Panc1 (cell line): ENCODE results near the gene VASN. TPM values are rescaled to one million over a fixed set of nuclear protein-coding genes. Genes with fewer than 3 reads are reported as not detected.

Experiments
- ATAC-seq: fragments of 200-7000 bp; cut with Tn5 transposase; 2 replicates; pipeline ENCODE4 v1.9.1; 2020; ENCODE audit warnings: mild to moderate bottlenecking, moderate library complexity
- BruUV-seq: library from RNA; stranded (reverse); fragments of 400-500 nt; replicated peaks from 2 replicates; lab custom pipeline; 2021; lab: Mats Ljungman, UMichigan
- CTCF ChIA-PET: fragments of 300-600 bp; sonication (Branson Sonifier 250); formaldehyde crosslinking; loops from one replicate; lab custom pipeline; 2022; ENCODE audit warnings: antibody characterized with exemption; lab: Charles Lee
- POLR2A ChIA-PET: fragments of 300-600 bp; sonication (Branson Sonifier 250); formaldehyde crosslinking; loops from one replicate; lab custom pipeline; 2022; ENCODE audit warnings: antibody characterized with exemption; lab: Charles Lee
- DNase-seq: peaks from one replicate; pipeline ENCODE4 v3.0.0-alpha.2; 2010; ENCODE audit warnings: low read depth, low spot score
- H3K27ac ChIP-seq: 2 replicates; pipeline ENCODE4 v1.5.1; 2011; ENCODE audit warnings: mild to moderate bottlenecking, low read length, inconsistent platforms
- H3K27me3 ChIP-seq: fragments of 200-500 bp; sonication (Bioruptor generic); 2 replicates; pipeline ENCODE4 v1.6.0; 2014; ENCODE audit warnings: low read length, inconsistent platforms; ENCODE audit not compliant: control insufficient read depth, insufficient read depth
- H3K36me3 ChIP-seq: fragments of 200-500 bp; sonication (Bioruptor generic); 2 replicates; pipeline ENCODE4 v1.5.1; 2014; ENCODE audit warnings: inconsistent platforms, mild to moderate bottlenecking, low read length, moderate library complexity; ENCODE audit not compliant: control insufficient read depth, insufficient read depth
- H3K4me1 ChIP-seq: 2 replicates; pipeline ENCODE4 v1.5.1; 2011; ENCODE audit warnings: inconsistent platforms, mild to moderate bottlenecking, low read length, moderate library complexity; ENCODE audit not compliant: control insufficient read depth, insufficient read depth
- H3K4me3 ChIP-seq, 2 experiments: 2 replicates each; pipeline ENCODE4 v1.5.1; 2011 to 2012; ENCODE audit warnings: low read depth in 2 of 2, low read length in 2 of 2, mild to moderate bottlenecking in 2 of 2, inconsistent platforms in 1 of 2, moderate library complexity in 1 of 2
- H3K9me3 ChIP-seq: fragments of 200-500 bp; sonication (Bioruptor generic); 2 replicates; pipeline ENCODE4 v1.5.1; 2014; ENCODE audit warnings: low read depth, mild to moderate bottlenecking, inconsistent platforms, low read length, moderate library complexity; ENCODE audit not compliant: control insufficient read depth, insufficient read depth
- POLR2AphosphoS5 ChIP-seq: IDR thresholded peaks from 2 replicates; pipeline ENCODE4 v1.6.1; 2012; ENCODE audit warnings: mild to moderate bottlenecking, low read depth, low read length, moderate library complexity
- SIN3A ChIP-seq: IDR thresholded peaks from 2 replicates; pipeline ENCODE4 v1.6.1; 2012; ENCODE audit warnings: low read depth, mild to moderate bottlenecking, low read length, moderate library complexity, borderline replicate concordance; ENCODE audit not compliant: insufficient read depth
- TCF7L2 ChIP-seq: IDR thresholded peaks from 2 replicates; pipeline ENCODE4 v1.6.1; 2011; ENCODE audit warnings: mild to moderate bottlenecking, low read depth, low read length, inconsistent platforms
- in situ Hi-C: cut with HindIII; loops from 2 replicates; pipeline ENCODE4 v1.10.0; 2016; ENCODE audit warnings: low sequenced_read_pairs, low pct_unique_long_range_greater_than_20kb
- intact Hi-C: fragments of 100-400 bp; cut with micrococcal nuclease; formaldehyde crosslinking; loops from one replicate; pipeline ENCODE4 v1.10.0; 2022; ENCODE audit not compliant: unreplicated experiment
- total RNA-seq: library from RNA; stranded (reverse); gene quantifications from one replicate; pipeline ENCODE4 v1.2.1, GENCODE V29; 2021; ENCODE audit not compliant: unreplicated experiment
- TF ChIP-seq, protein P1 (sequence below), 2 experiments: IDR thresholded peaks; 2 replicates each; pipeline ENCODE4 v1.6.1; 2011 to 2012; ENCODE audit warnings: low read depth in 2 of 2, control low read depth in 1 of 2, low read length in 1 of 2, mild to moderate bottlenecking in 1 of 2, moderate library complexity in 1 of 2; ENCODE audit not compliant: insufficient read depth in 1 of 2
- TF ChIP-seq, protein P2 (sequence below): fragments of 450-650 bp; IDR thresholded peaks from 2 replicates; pipeline ENCODE4 v1.5.1; 2017; ENCODE audit warnings: mild to moderate bottlenecking

VASN gene
- total RNA-seq, 1 experiment from 2014 or later = 33.5 TPM

DNA sequence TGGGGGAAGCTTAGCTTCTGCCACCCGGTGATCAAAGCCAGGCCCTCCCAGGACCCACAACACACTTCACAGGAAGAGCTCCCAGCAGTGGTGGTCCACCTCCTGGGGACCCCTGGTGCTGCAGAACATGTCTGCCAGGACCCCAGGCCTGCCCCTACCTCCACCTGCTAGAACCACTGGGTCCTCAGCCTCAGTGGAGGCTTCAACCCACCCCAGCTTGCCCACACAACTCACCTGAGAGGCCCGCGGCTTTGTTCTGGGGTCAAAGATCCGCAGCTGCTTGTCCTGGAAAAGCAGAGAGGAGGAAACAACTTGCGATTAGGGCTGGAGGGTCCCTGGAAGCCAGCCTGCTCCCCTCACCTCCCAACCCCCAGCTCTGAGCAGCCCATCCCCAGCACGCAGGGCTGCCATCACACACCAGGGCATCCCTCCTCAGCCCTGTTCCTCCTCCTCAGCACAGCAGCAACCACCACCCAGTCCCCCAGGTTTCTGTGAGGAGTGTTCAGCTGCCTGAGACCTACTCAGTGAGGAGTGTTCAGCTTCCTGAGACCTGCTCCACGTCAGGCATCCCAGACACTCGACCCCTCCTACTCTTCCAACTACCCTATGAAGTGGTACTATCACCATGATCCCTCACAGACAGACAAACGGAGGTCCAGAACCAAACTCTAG, 23.5 kb downstream of the VASN start:
- no TSS peak for BruUV-seq
- Histone ChIP-seq H3K27me3 (no peaks in the 10 kb centered on the region), H3K27ac (no peak overlapping the region), H3K4me1 (peaks cover 11% of the 10 kb centered on the region), H3K4me3 (no peak overlapping the region), H3K36me3 (no peaks in the 10 kb centered on the region), H3K9me3 (no peaks in the 10 kb centered on the region)
- DNase-seq (no peak), ATAC-seq (no peak)
- intact Hi-C loops (no loop called here), in situ Hi-C loops (no loop called here)
- CTCF ChIA-PET = no interaction called here
- TF ChIP-seq, protein P1, sequence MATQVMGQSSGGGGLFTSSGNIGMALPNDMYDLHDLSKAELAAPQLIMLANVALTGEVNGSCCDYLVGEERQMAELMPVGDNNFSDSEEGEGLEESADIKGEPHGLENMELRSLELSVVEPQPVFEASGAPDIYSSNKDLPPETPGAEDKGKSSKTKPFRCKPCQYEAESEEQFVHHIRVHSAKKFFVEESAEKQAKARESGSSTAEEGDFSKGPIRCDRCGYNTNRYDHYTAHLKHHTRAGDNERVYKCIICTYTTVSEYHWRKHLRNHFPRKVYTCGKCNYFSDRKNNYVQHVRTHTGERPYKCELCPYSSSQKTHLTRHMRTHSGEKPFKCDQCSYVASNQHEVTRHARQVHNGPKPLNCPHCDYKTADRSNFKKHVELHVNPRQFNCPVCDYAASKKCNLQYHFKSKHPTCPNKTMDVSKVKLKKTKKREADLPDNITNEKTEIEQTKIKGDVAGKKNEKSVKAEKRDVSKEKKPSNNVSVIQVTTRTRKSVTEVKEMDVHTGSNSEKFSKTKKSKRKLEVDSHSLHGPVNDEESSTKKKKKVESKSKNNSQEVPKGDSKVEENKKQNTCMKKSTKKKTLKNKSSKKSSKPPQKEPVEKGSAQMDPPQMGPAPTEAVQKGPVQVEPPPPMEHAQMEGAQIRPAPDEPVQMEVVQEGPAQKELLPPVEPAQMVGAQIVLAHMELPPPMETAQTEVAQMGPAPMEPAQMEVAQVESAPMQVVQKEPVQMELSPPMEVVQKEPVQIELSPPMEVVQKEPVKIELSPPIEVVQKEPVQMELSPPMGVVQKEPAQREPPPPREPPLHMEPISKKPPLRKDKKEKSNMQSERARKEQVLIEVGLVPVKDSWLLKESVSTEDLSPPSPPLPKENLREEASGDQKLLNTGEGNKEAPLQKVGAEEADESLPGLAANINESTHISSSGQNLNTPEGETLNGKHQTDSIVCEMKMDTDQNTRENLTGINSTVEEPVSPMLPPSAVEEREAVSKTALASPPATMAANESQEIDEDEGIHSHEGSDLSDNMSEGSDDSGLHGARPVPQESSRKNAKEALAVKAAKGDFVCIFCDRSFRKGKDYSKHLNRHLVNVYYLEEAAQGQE (IDR thresholded peaks at IDR 0.05; ENCODE audit: insufficient read depth in 1 of 2, low read depth in 2 of 2, low read length in 1 of 2) = no peak
- TF ChIP-seq, protein P2, sequence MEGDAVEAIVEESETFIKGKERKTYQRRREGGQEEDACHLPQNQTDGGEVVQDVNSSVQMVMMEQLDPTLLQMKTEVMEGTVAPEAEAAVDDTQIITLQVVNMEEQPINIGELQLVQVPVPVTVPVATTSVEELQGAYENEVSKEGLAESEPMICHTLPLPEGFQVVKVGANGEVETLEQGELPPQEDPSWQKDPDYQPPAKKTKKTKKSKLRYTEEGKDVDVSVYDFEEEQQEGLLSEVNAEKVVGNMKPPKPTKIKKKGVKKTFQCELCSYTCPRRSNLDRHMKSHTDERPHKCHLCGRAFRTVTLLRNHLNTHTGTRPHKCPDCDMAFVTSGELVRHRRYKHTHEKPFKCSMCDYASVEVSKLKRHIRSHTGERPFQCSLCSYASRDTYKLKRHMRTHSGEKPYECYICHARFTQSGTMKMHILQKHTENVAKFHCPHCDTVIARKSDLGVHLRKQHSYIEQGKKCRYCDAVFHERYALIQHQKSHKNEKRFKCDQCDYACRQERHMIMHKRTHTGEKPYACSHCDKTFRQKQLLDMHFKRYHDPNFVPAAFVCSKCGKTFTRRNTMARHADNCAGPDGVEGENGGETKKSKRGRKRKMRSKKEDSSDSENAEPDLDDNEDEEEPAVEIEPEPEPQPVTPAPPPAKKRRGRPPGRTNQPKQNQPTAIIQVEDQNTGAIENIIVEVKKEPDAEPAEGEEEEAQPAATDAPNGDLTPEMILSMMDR = no peak
- TF ChIP-seq SIN3A = no peak
- no peak for TF ChIP-seq TCF7L2
- no peak for TF ChIP-seq POLR2AphosphoS5
- POLR2A ChIA-PET = no interaction called here

- Histone ChIP-seq H3K9me3 (no peaks in the 10 kb centered on the region), H3K27ac (no peak overlapping the region), H3K36me3 (no peaks in the 10 kb centered on the region), H3K27me3 (no peaks in the 10 kb centered on the region), H3K4me1 (no peaks in the 10 kb centered on the region), H3K4me3 (no peak overlapping the region)
- intact Hi-C loops = no loop called here
- ATAC-seq = no peak
- DNase-seq = no peak
- ChIA-PET CTCF (interaction anchor here (0.6 kb wide), 1 partner anchor 39 kb away, joined by 9 read pairs; no protein-coding TSS in a partner anchor), POLR2A (no interaction called here)
- in situ Hi-C loops = no loop called here
- no TSS peak for BruUV-seq
- no peak for TF ChIP-seq SIN3A
- TF ChIP-seq, protein P2 = no peak
- TF ChIP-seq TCF7L2 = no peak
- no peak for TF ChIP-seq POLR2AphosphoS5
- TF ChIP-seq, protein P1 (IDR thresholded peaks at IDR 0.05; ENCODE audit: insufficient read depth in 1 of 2, low read depth in 2 of 2, low read length in 1 of 2) = no peak
These were observed 27.5 kb downstream of the VASN start for GRCh38 chr16:4399001-4399730.
